HUES48 (cell line): ENCODE measurements around the gene THEMIS2.
"Not testable (repeated sequence)": the region's sequence is repeated elsewhere in the genome, so short reads cannot be mapped to it uniquely, and the experiment has no call there.

ENCODE experiments used
- H3K27ac ChIP-seq: one replicate; pipeline ENCODE4 v1.7.0; 2013; ENCODE audit warnings: low read depth, low read length, inconsistent platforms
- H3K27me3 ChIP-seq: 2 replicates; pipeline ENCODE4 v1.6.1; 2013; ENCODE audit warnings: mild to moderate bottlenecking, low read length; ENCODE audit not compliant: control insufficient read depth, insufficient read depth
- H3K36me3 ChIP-seq: 2 replicates; pipeline ENCODE4 v1.6.1; 2013; ENCODE audit warnings: low read length; ENCODE audit not compliant: control insufficient read depth, insufficient read depth
- H3K4me1 ChIP-seq: 2 replicates; pipeline ENCODE4 v1.6.1; 2013; ENCODE audit warnings: mild to moderate bottlenecking, low read length; ENCODE audit not compliant: control insufficient read depth, insufficient read depth
- H3K4me3 ChIP-seq: 2 replicates; pipeline ENCODE4 v1.5.1; 2013; ENCODE audit warnings: mild to moderate bottlenecking, low read depth, low read length
- H3K9ac ChIP-seq: 2 replicates; pipeline ENCODE4 v1.6.1; 2013; ENCODE audit warnings: mild to moderate bottlenecking, low read depth, low read length, moderate library complexity
- H3K9me3 ChIP-seq: 2 replicates; pipeline ENCODE4 v1.6.1; 2013; ENCODE audit warnings: low read length; ENCODE audit not compliant: control insufficient read depth, insufficient read depth

Gene THEMIS2

GRCh38 chr1:27849951-27850350 is 22.4 kb upstream of the THEMIS2 start:
- H3K27ac ChIP-seq, result no peak overlapping the region
- no peak overlapping the region for H3K9ac ChIP-seq
- peaks cover 63% of the 10 kb centered on the region for H3K36me3 ChIP-seq
- H3K4me1 ChIP-seq, result no peaks in the 10 kb centered on the region
- H3K9me3 ChIP-seq, result peaks cover 7% of the 10 kb centered on the region
- H3K27me3 ChIP-seq, result no peaks in the 10 kb centered on the region
- H3K4me3 ChIP-seq, result no peak overlapping the region

- Histone ChIP-seq H3K9ac (no peak overlapping the region), H3K9me3 (peaks cover 7% of the 10 kb centered on the region), H3K4me1 (peaks cover 2% of the 10 kb centered on the region; the same call in 1 of the 2 replicates), H3K36me3 (peaks cover 18% of the 10 kb centered on the region), H3K27me3 (no peaks in the 10 kb centered on the region), H3K27ac (no peak overlapping the region), H3K4me3 (no peak overlapping the region)
Observed at GRCh38 chr1:27855085-27855484, 17.3 kb upstream of the THEMIS2 start.

GRCh38 chr1:27856561-27857343 is 15.6 kb upstream of the THEMIS2 start:
- no peak overlapping the region for H3K4me3 ChIP-seq
- H3K36me3 ChIP-seq, result peaks cover 2% of the 10 kb centered on the region
- peaks cover 2% of the 10 kb centered on the region; the same call in 1 of the 2 replicates for H3K4me1 ChIP-seq
- no peak overlapping the region for H3K9ac ChIP-seq
- no peaks in the 10 kb centered on the region for H3K27me3 ChIP-seq
- peaks cover 2% of the 10 kb centered on the region for H3K9me3 ChIP-seq
- H3K27ac ChIP-seq, result no peak overlapping the region

- H3K9ac ChIP-seq, H3K4me1 ChIP-seq, H3K27me3 ChIP-seq, H3K27ac ChIP-seq, H3K4me3 ChIP-seq, H3K9me3 ChIP-seq, H3K36me3 ChIP-seq: not testable (repeated sequence)
Observed at GRCh38 chr1:27857552-27857951, 14.8 kb upstream of the THEMIS2 start.

- Histone ChIP-seq H3K27me3 (no peaks in the 10 kb centered on the region), H3K4me3 (no peak overlapping the region), H3K9me3 (no peaks in the 10 kb centered on the region), H3K36me3 (no peaks in the 10 kb centered on the region), H3K4me1 (peaks cover 2% of the 10 kb centered on the region; the same call in 1 of the 2 replicates), H3K27ac (no peak overlapping the region), H3K9ac (no peak overlapping the region)
Observed at GRCh38 chr1:27858072-27858948, 14.0 kb upstream of the THEMIS2 start.

GRCh38 chr1:27858949-27859576 is 13.3 kb upstream of the THEMIS2 start:
- H3K27ac ChIP-seq, result no peak overlapping the region
- H3K27me3 ChIP-seq, result no peaks in the 10 kb centered on the region
- H3K4me3 ChIP-seq, result no peak overlapping the region
- H3K9me3 ChIP-seq, result no peaks in the 10 kb centered on the region
- no peaks in the 10 kb centered on the region for H3K36me3 ChIP-seq
- H3K4me1 ChIP-seq, result peaks cover 2% of the 10 kb centered on the region; the same call in 1 of the 2 replicates
- H3K9ac ChIP-seq, result no peak overlapping the region

GRCh38 chr1:27861436-27861835 is 10.9 kb upstream of the THEMIS2 start:
- H3K4me3 ChIP-seq, result no peak overlapping the region
- H3K9ac ChIP-seq, result no peak overlapping the region
- H3K4me1 ChIP-seq, result peaks cover 2% of the 10 kb centered on the region; the same call in 1 of the 2 replicates
- no peaks in the 10 kb centered on the region for H3K36me3 ChIP-seq
- H3K27ac ChIP-seq, result no peak overlapping the region
- no peaks in the 10 kb centered on the region for H3K27me3 ChIP-seq
- no peaks in the 10 kb centered on the region for H3K9me3 ChIP-seq

- H3K36me3 ChIP-seq, result no peaks in the 10 kb centered on the region
- no peaks in the 10 kb centered on the region for H3K27me3 ChIP-seq
- H3K4me3 ChIP-seq, result no peak overlapping the region
- peaks cover 2% of the 10 kb centered on the region; the same call in 1 of the 2 replicates for H3K4me1 ChIP-seq
- H3K9ac ChIP-seq, result no peak overlapping the region
- H3K27ac ChIP-seq, result no peak overlapping the region
- H3K9me3 ChIP-seq, result no peaks in the 10 kb centered on the region
Observed at GRCh38 chr1:27862004-27862403, 10.3 kb upstream of the THEMIS2 start.

- no peak overlapping the region for H3K9ac ChIP-seq
- H3K4me3 ChIP-seq, result no peak overlapping the region
- H3K9me3 ChIP-seq, result no peaks in the 10 kb centered on the region
- H3K27ac ChIP-seq, result no peak overlapping the region
- no peaks in the 10 kb centered on the region for H3K36me3 ChIP-seq
- peaks cover 2% of the 10 kb centered on the region; the same call in 1 of the 2 replicates for H3K4me1 ChIP-seq
- H3K27me3 ChIP-seq, result no peaks in the 10 kb centered on the region
Observed at GRCh38 chr1:27862671-27863537, 9.4 kb upstream of the THEMIS2 start.

- H3K36me3 ChIP-seq, result no peaks in the 10 kb centered on the region
- no peaks in the 10 kb centered on the region for H3K9me3 ChIP-seq
- no peaks in the 10 kb centered on the region for H3K27me3 ChIP-seq
- no peak overlapping the region for H3K9ac ChIP-seq
- no peak overlapping the region for H3K4me3 ChIP-seq
- no peaks in the 10 kb centered on the region for H3K4me1 ChIP-seq
- H3K27ac ChIP-seq, result no peak overlapping the region
Observed at GRCh38 chr1:27863538-27863915, 8.8 kb upstream of the THEMIS2 start.
